PC-9 (cell line): Measurements from ENCODE around the gene B3GALNT1. TPM values are rescaled to one million over a fixed set of nuclear protein-coding genes. Genes with fewer than 3 reads are reported as not detected.

ENCODE experiments used
- BruUV-seq: library from RNA; stranded (reverse); fragments of 400-500 nt; replicated peaks from 2 replicates; lab custom pipeline; 2021; lab: Mats Ljungman, UMichigan
- CTCF ChIA-PET: fragments of 300-600 bp; sonication (Branson Sonifier 250); formaldehyde crosslinking; loops from one replicate; lab custom pipeline; 2022; ENCODE audit warnings: antibody characterized with exemption; lab: Charles Lee
- POLR2A ChIA-PET: fragments of 300-600 bp; sonication (Branson Sonifier 250); formaldehyde crosslinking; loops from one replicate; lab custom pipeline; 2022; ENCODE audit warnings: antibody characterized with exemption; ENCODE audit not compliant: unreplicated experiment; lab: Charles Lee
- DNase-seq, 2 experiments: peaks; one replicate each; pipeline versions ENCODE4 v3.0.0 to v3.0.0-alpha.2; 2015 to 2022; ENCODE audit warnings: mixed read lengths in 1 of 2
- H2AFZ ChIP-seq: fragments of 200-600 bp; sonication (generic); 2 replicates; pipeline ENCODE4 v1.8.1; 2017; ENCODE audit warnings: antibody characterized with exemption
- H3F3A ChIP-seq: fragments of 200-600 bp; sonication (generic); 2 replicates; pipeline ENCODE4 v1.8.1; 2017; ENCODE audit warnings: antibody characterized with exemption, mild to moderate bottlenecking, low read depth; ENCODE audit not compliant: insufficient read depth
- H3K27ac ChIP-seq: fragments of 200-600 bp; sonication (generic); 2 replicates; pipeline ENCODE4 v1.6.1; 2016; ENCODE audit warnings: mixed run types
- H3K27me3 ChIP-seq: fragments of 200-600 bp; sonication (generic); 2 replicates; pipeline ENCODE4 v1.6.1; 2016; ENCODE audit warnings: low read depth, mixed run types; ENCODE audit not compliant: insufficient read depth
- H3K36me3 ChIP-seq: fragments of 200-600 bp; sonication (generic); 2 replicates; pipeline ENCODE4 v1.6.1; 2016; ENCODE audit warnings: low read depth, mixed run types
- H3K4me1 ChIP-seq: fragments of 200-600 bp; sonication (generic); replicated peaks from 2 replicates; pipeline ENCODE4 v1.6.1; 2016; ENCODE audit warnings: mixed run types; ENCODE audit not compliant: insufficient read depth
- H3K4me2 ChIP-seq: fragments of 200-600 bp; sonication (generic); 2 replicates; pipeline ENCODE4 v1.6.1; 2017; ENCODE audit warnings: mixed run types
- H3K4me3 ChIP-seq: fragments of 200-600 bp; sonication (generic); 2 replicates; pipeline ENCODE4 v1.6.1; 2016; ENCODE audit warnings: mixed run types
- H3K79me2 ChIP-seq: fragments of 200-600 bp; sonication (generic); 2 replicates; pipeline ENCODE4 v1.6.1; 2017; ENCODE audit warnings: low read depth, mixed run types
- H3K9me2 ChIP-seq: fragments of 200-600 bp; sonication (generic); 2 replicates; pipeline ENCODE4 v1.8.1; 2017; ENCODE audit warnings: mild to moderate bottlenecking; ENCODE audit not compliant: insufficient read depth
- H3K9me3 ChIP-seq: fragments of 200-600 bp; sonication (generic); 2 replicates; pipeline ENCODE4 v1.8.1; 2016; ENCODE audit warnings: low read depth; ENCODE audit not compliant: insufficient read depth
- H4K20me1 ChIP-seq: fragments of 200-600 bp; sonication (generic); 2 replicates; pipeline ENCODE4 v1.8.1; 2017; ENCODE audit not compliant: insufficient read depth
- EZH2 ChIP-seq: fragments of 200-600 bp; sonication (generic); IDR thresholded peaks from 2 replicates; pipeline ENCODE4 v1.8.0; 2017; ENCODE audit warnings: antibody characterized with exemption, low read depth
- intact Hi-C: fragments of 100-400 bp; cut with micrococcal nuclease; formaldehyde crosslinking; loops from one replicate; pipeline ENCODE4 v1.10.0; 2022; ENCODE audit not compliant: unreplicated experiment
- total RNA-seq: library from RNA; stranded (reverse); gene quantifications from 2 replicates; pipeline ENCODE4 v1.2.3, GENCODE V29; 2021
- TF ChIP-seq, protein P1 (sequence below): fragments of 200-600 bp; sonication (generic); conservative IDR thresholded peaks from 2 replicates; pipeline ENCODE4 v1.6.1; 2017; ENCODE audit warnings: mixed run types, antibody characterized with exemption, mild to moderate bottlenecking, moderate library complexity

Gene B3GALNT1
- total RNA-seq, 1 experiment from 2014 or later: 8.8 TPM

GRCh38 chr3:161139686-161140085 lies 34.5 kb upstream of the B3GALNT1 start:
- no TSS peak for BruUV-seq
- Histone ChIP-seq H3K9me3 (peaks cover 3% of the 10 kb centered on the region; the same call in 1 of the 2 replicates), H3K79me2 (no peaks in the 10 kb centered on the region), H3K27me3 (no peaks in the 10 kb centered on the region), H4K20me1 (no peaks in the 10 kb centered on the region), H3K27ac (no peak overlapping the region), H3K4me2 (no peak overlapping the region), H2AFZ (peak overlapping the region; percentile 42; the same call in 1 of the 2 replicates), H3K4me1 (peaks cover 21% of the 10 kb centered on the region; the same call in 1 of the 2 replicates), H3K9me2 (no peaks in the 10 kb centered on the region), H3K36me3 (no peaks in the 10 kb centered on the region), H3K4me3 (no peak overlapping the region), H3F3A (no peaks in the 10 kb centered on the region)
- POLR2A ChIA-PET: no interaction called here
- DNase-seq: no peak
- TF ChIP-seq, protein P1, sequence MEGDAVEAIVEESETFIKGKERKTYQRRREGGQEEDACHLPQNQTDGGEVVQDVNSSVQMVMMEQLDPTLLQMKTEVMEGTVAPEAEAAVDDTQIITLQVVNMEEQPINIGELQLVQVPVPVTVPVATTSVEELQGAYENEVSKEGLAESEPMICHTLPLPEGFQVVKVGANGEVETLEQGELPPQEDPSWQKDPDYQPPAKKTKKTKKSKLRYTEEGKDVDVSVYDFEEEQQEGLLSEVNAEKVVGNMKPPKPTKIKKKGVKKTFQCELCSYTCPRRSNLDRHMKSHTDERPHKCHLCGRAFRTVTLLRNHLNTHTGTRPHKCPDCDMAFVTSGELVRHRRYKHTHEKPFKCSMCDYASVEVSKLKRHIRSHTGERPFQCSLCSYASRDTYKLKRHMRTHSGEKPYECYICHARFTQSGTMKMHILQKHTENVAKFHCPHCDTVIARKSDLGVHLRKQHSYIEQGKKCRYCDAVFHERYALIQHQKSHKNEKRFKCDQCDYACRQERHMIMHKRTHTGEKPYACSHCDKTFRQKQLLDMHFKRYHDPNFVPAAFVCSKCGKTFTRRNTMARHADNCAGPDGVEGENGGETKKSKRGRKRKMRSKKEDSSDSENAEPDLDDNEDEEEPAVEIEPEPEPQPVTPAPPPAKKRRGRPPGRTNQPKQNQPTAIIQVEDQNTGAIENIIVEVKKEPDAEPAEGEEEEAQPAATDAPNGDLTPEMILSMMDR: no peak
- no peak for TF ChIP-seq EZH2
- CTCF ChIA-PET: no interaction called here
- intact Hi-C loops: no loop called here

DNA sequence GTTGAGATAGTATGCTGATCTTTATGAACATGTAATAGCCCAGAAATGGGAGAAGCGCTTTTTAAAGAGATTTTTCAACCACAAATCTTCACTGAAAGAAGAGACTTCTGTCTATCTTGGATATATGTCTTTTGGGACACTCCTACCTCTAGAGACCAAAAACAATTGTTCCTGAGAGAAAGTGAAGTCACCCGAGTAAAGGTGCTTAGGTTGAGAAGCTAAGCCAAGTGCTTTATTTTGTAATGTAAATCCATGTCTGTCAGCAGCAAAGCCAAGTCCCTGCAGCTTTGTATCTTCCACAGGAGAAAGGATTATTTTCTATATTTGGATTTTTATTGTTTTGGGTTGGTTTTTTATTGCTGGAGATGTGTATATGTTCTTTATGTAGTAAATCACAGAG lies 32.1 kb upstream of the B3GALNT1 start:
- Histone ChIP-seq H3K79me2 (no peaks in the 10 kb centered on the region), H3K36me3 (no peaks in the 10 kb centered on the region), H3K27ac (no peak overlapping the region), H3K27me3 (no peaks in the 10 kb centered on the region), H3K4me1 (peaks cover 21% of the 10 kb centered on the region; the same call in 1 of the 2 replicates), H3K9me3 (no peaks in the 10 kb centered on the region), H3K9me2 (no peaks in the 10 kb centered on the region), H4K20me1 (no peaks in the 10 kb centered on the region), H3K4me3 (no peak overlapping the region), H3F3A (no peaks in the 10 kb centered on the region), H3K4me2 (no peak overlapping the region), H2AFZ (no peak overlapping the region)
- BruUV-seq: no TSS peak
- CTCF ChIA-PET: no interaction called here
- TF ChIP-seq EZH2: no peak
- TF ChIP-seq, protein P1: no peak
- intact Hi-C loops: no loop called here
- POLR2A ChIA-PET: no interaction called here
- no peak for DNase-seq

DNA sequence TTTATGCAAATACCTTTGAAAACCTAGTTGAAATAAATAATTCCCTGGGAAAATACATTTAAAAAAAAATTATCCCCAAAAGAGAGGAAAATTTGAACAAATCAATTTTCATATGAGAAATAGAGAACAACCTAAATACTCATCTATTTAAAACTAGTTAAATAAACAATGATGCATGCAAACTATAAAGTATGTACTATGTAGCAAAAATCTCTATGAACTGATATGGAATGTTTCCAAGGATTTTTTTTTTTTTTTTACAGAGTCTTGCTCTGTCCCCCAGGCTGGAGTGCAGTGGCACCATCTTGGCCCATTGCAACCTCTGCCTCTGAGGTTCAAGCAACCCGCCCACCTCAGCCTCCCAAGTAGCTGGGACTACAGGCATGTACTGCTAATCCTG lies 27.2 kb upstream of the B3GALNT1 start:
- H3K9me2 ChIP-seq: no peaks in the 10 kb centered on the region; the same call in 1 of the 2 replicates
- ChIA-PET CTCF (no interaction called here), POLR2A (no interaction called here)
- H3K27me3 ChIP-seq: no peaks in the 10 kb centered on the region
- H3K4me3 ChIP-seq: no peak overlapping the region
- H3F3A ChIP-seq: no peaks in the 10 kb centered on the region
- H3K9me3 ChIP-seq: no peaks in the 10 kb centered on the region
- no peaks in the 10 kb centered on the region for H3K36me3 ChIP-seq
- no peak overlapping the region for H3K27ac ChIP-seq
- no TSS peak for BruUV-seq
- no peak for DNase-seq
- intact Hi-C loops: no loop called here
- H4K20me1 ChIP-seq: no peaks in the 10 kb centered on the region
- H2AFZ ChIP-seq: no peak overlapping the region
- no peaks in the 10 kb centered on the region for H3K79me2 ChIP-seq
- TF ChIP-seq EZH2: no peak
- TF ChIP-seq, protein P1: no peak
- no peaks in the 10 kb centered on the region for H3K4me1 ChIP-seq
- H3K4me2 ChIP-seq: no peak overlapping the region
